Spleen (tissue), 7 donors: ENCODE measurements around the gene ARL8B.
A peak's percentile ranks its signal among the peaks of the same experiment; 100 is the strongest.

ENCODE experiments used
- CTCF ChIP-seq, 11 experiments: fragments of 200-600 bp in 7 of 11; fragments of 450-650 bp in 4 of 11; sonication (generic) in 4 of 11; IDR thresholded peaks in 8 of 11; conservative IDR thresholded peaks in 3 of 11; 1 replicate in 7 of 11; 2 replicates in 4 of 11; pipeline versions ENCODE4 v1.4.0 to v1.8.0; 2016 to 2021; ENCODE audit warnings: antibody characterized with exemption in 11 of 11, inconsistent platforms in 4 of 11, mild to moderate bottlenecking in 1 of 11
- POLR2A ChIP-seq, 3 donors: fragments of 450-650 bp; IDR thresholded peaks; one replicate each; pipeline ENCODE4 v1.5.1; 2017; ENCODE audit warnings: antibody characterized with exemption in 3 of 3, mild to moderate bottlenecking in 1 of 3
- POLR2AphosphoS5 ChIP-seq, 3 donors: sonication (generic); formaldehyde crosslinking; IDR thresholded peaks; one replicate each; pipeline ENCODE4 v1.5.1; 2017; ENCODE audit warnings: antibody characterized with exemption in 3 of 3
- donor health status: DM: no; HTN: no; CAD: no; lungs with moderate emphysema.
- donor health status: DM: no; HTN: no; CAD: no.
- donor health status: DM: no; HTN: no; CAD: no.

GRCh38 chr3:5226783-5227182 lies 104.7 kb downstream of the ARL8B start:
- TF ChIP-seq POLR2AphosphoS5 (IDR thresholded peaks at IDR 0.05), result no peak
- peak in 4 of 11 experiments; percentile 23 to 39 (median 31) for TF ChIP-seq CTCF (IDR thresholded peaks at IDR 0.05 in 8 of 11, conservative IDR thresholded peaks at IDR 0.05 in 3 of 11)
- no peak for TF ChIP-seq POLR2A (IDR thresholded peaks at IDR 0.05)
